Measurements from ENCODE around the gene PSMD13. TPM values are rescaled to one million over a fixed set of nuclear protein-coding genes. Genes with fewer than 3 reads are reported as not detected.

PSMD13 gene
- total RNA-seq, 1 experiment from 2014 or later = 141 TPM

DNA sequence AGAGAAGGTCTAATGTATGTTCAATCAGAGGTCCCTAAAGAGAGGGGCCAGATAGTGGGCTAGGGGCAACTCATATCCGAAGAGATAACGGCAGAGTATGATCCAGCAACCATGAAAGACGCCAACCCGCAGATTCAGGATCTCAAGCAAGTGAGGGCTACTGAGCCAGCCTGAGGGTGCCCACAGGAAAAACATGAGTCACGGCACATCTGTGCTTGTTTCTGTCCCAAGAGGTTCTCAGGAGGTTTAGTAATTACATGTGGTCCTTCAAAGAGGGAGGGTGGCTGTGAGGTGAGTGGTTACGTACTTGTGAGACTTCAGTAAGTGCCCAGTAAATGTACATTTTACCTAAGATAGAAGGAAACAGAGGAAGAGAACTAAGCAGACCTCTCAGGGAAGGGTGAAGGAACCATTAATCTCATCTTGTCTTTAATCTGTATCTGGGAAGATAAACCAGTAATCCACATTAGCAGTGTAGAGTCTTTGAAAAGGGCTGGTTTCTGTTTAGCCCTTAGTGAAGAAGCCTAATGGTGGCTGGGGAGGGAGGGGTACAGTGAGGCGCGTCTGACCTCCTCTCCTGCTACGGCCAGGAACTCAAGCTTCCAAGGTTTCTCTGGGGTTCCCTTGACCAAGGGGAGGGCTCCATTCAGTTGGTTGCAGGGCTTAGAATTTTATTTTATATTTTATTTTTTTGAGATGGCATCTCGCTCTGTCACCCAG, 10.9 kb upstream of the PSMD13 start:
- Histone ChIP-seq H3K14ac (ENCODE audit: insufficient read depth, low read length) (no peak overlapping the region), H3T11ph (ENCODE audit: low read length) (no peak overlapping the region), H4K8ac (replicated peaks; ENCODE audit: insufficient read length, low read depth, low read length) (no peak overlapping the region), H4K91ac (ENCODE audit: insufficient read length, low read depth, low read length) (no peak overlapping the region), H3K56ac (ENCODE audit: insufficient read length, low read depth, low read length) (no peak overlapping the region), H4K5ac (ENCODE audit: insufficient read length, low read depth, low read length) (no peak overlapping the region), H3K23me2 (ENCODE audit: insufficient read length, low read depth, low read length, poor library complexity, severe bottlenecking) (no peaks in the 10 kb centered on the region), H2AFZ (ENCODE audit: low read length) (no peak overlapping the region), H3K4me2 (ENCODE audit: insufficient read depth, insufficient read length, low read length) (no peak overlapping the region), H3K79me1 (ENCODE audit: insufficient read depth, low read depth, low read length, poor library complexity, severe bottlenecking) (no peaks in the 10 kb centered on the region), H2BK5ac (ENCODE audit: insufficient read length, low read length) (no peak overlapping the region), H2BK15ac (ENCODE audit: low read depth, low read length) (no peak overlapping the region), H4K20me1 (ENCODE audit: control insufficient read depth, insufficient read depth, insufficient read length) (no peaks in the 10 kb centered on the region), H3K27ac (ENCODE audit: insufficient read length, low read depth, low read length) (no peak overlapping the region), H2BK120ac (ENCODE audit: low read depth, low read length, poor library complexity, severe bottlenecking) (no peak overlapping the region), H3K23ac (ENCODE audit: insufficient read length, low read depth, low read length) (no peak overlapping the region), H2BK12ac (ENCODE audit: insufficient read length, low read depth, low read length) (no peak overlapping the region), H3K9me3 (ENCODE audit: control insufficient read depth, low read depth, low read length) (no peaks in the 10 kb centered on the region), H3K18ac (ENCODE audit: insufficient read length, low read depth, low read length) (no peak overlapping the region), H2AK5ac (ENCODE audit: insufficient read length, low read length) (no peak overlapping the region), H3K79me2 (ENCODE audit: insufficient read depth, low read length) (no peaks in the 10 kb centered on the region), H3K27me3 (ENCODE audit: insufficient read depth, low read length) (no peaks in the 10 kb centered on the region; the same call in 1 of the 2 replicates), H3K4ac (ENCODE audit: low read depth, low read length) (no peak overlapping the region), H2BK20ac (ENCODE audit: low read depth, low read length, poor library complexity, severe bottlenecking) (no peak overlapping the region), H3K9ac (ENCODE audit: extremely low read depth, insufficient read length, low read length) (no peak overlapping the region), H3K4me1 (ENCODE audit: insufficient read depth, low read length) (no peaks in the 10 kb centered on the region)
- Mint-ChIP-seq H3K27me3 (ENCODE audit: low read depth) (peaks cover 1% of the 10 kb centered on the region; the same call in 1 of the 2 replicates), H3K36me3 (ENCODE audit: insufficient read depth in 1 of 3, low read depth in 3 of 3) (peaks cover 0 to 13% (median 3%) of the 10 kb centered on the region in 3 experiments; a peak in 3 of 7 replicates), H3K27ac (no peak overlapping the region), H3K9me3 (no peaks in the 10 kb centered on the region), H3K4me3 (no peak overlapping the region), H3K4me1 (no peaks in the 10 kb centered on the region)
- DNase-seq = no peak
- no CpG with 5 or more reads among the region's 10 CpGs for WGBS (ENCODE audit: extremely low coverage, insufficient read length, low lambda C conversion rate)
- TF ChIP-seq, protein P1, sequence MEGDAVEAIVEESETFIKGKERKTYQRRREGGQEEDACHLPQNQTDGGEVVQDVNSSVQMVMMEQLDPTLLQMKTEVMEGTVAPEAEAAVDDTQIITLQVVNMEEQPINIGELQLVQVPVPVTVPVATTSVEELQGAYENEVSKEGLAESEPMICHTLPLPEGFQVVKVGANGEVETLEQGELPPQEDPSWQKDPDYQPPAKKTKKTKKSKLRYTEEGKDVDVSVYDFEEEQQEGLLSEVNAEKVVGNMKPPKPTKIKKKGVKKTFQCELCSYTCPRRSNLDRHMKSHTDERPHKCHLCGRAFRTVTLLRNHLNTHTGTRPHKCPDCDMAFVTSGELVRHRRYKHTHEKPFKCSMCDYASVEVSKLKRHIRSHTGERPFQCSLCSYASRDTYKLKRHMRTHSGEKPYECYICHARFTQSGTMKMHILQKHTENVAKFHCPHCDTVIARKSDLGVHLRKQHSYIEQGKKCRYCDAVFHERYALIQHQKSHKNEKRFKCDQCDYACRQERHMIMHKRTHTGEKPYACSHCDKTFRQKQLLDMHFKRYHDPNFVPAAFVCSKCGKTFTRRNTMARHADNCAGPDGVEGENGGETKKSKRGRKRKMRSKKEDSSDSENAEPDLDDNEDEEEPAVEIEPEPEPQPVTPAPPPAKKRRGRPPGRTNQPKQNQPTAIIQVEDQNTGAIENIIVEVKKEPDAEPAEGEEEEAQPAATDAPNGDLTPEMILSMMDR (conservative IDR thresholded peaks at IDR 0.05) = no peak

Data from H9 (cell line).